Sciatic nerve (tissue), 2 donors: ENCODE measurements around the gene DENND4B. TPM values are rescaled to one million over a fixed set of nuclear protein-coding genes. Genes with fewer than 3 reads are reported as not detected.

Source experiments
- ATAC-seq: fragments of 200-7000 bp; cut with Tn5 transposase; one replicate; pipeline ENCODE4 v1.9.1; 2020; ENCODE audit warnings: mild to moderate bottlenecking, moderate library complexity
- DNase-seq: peaks from one replicate; pipeline ENCODE4 v3.0.0-alpha.2; 2020; ENCODE audit warnings: low spot score
- intact Hi-C: fragments of 100-400 bp; cut with DNase I; formaldehyde crosslinking; loops from one replicate; pipeline ENCODE4 v1.14.2; 2022
- total RNA-seq: library from RNA; stranded (reverse); fragmentation: NEBNext Ultra II Directional; extraction: Animal tissue kit (Norgen Biotek cat#: 25700); gene quantifications from one replicate; pipeline ENCODE4 v1.2.1, GENCODE V29; 2021
- donor health status: DM: no; HTN: no; CAD: no.
- donor health status: DM: no; HTN: no; CAD: no.

DENND4B gene
- total RNA-seq, 1 donor from 2014 or later, result 78.9 TPM

GRCh38 chr1:153973071-153973470, 26.6 kb upstream of the DENND4B start:
- DNase-seq, result no peak
- no peak for ATAC-seq
- intact Hi-C loops, result no loop called here

GRCh38 chr1:153970346-153970745, 23.8 kb upstream of the DENND4B start:
- ATAC-seq, result no peak
- intact Hi-C loops, result no loop called here
- no peak for DNase-seq

GRCh38 chr1:153968972-153969371, 22.5 kb upstream of the DENND4B start:
- intact Hi-C loops, result no loop called here
- DNase-seq (no peak), ATAC-seq (no peak)

GRCh38 chr1:153968408-153968807, 21.9 kb upstream of the DENND4B start:
- ATAC-seq (no peak), DNase-seq (no peak)
- intact Hi-C loops, result no loop called here

- intact Hi-C loops, result no loop called here
- DNase-seq, result no peak
Observed at GRCh38 chr1:153968000-153968363, 21.5 kb upstream of the DENND4B start.

GRCh38 chr1:153967107-153967999, 20.8 kb upstream of the DENND4B start, which contains the start of gene CREB3L4:
TSS of gene CREB3L4 (plus strand) at chr1:153967902. CDS start at chr1:153968526, 624 bp downstream.
- DNase-seq (peak; percentile 93), ATAC-seq (peak; percentile 93)
- intact Hi-C loops, result no loop called here

More at GRCh38 chr1:153968000-153968363, 21.5 kb upstream of the DENND4B start:
- no peak for ATAC-seq

- no peak for ATAC-seq
- DNase-seq, result peak; percentile 68
- intact Hi-C loops, result no loop called here
Observed at GRCh38 chr1:153963850-153964331, 17.4 kb upstream of the DENND4B start.

GRCh38 chr1:153963030-153963849, 16.7 kb upstream of the DENND4B start, which contains the start of gene SLC39A1:
TSS of gene SLC39A1 (minus strand) at chr1:153963537. CDS start at chr1:153962715, 822 bp downstream.
- intact Hi-C loops, result no loop called here

GRCh38 chr1:153962088-153963029, 15.8 kb upstream of the DENND4B start:
- DNase-seq, result no peak
- no peak for ATAC-seq
- intact Hi-C loops, result no loop called here

More at GRCh38 chr1:153963030-153963849, 16.7 kb upstream of the DENND4B start, which contains the start of gene SLC39A1:
- ATAC-seq (peak; percentile 90), DNase-seq (peak; percentile 100)

GRCh38 chr1:153961421-153961820, 14.9 kb upstream of the DENND4B start:
- DNase-seq, result no peak
- intact Hi-C loops, result no loop called here
- no peak for ATAC-seq

GRCh38 chr1:153960206-153960605, 13.7 kb upstream of the DENND4B start:
- ATAC-seq (no peak), DNase-seq (no peak)
- intact Hi-C loops, result no loop called here

GRCh38 chr1:153959454-153959853, 12.9 kb upstream of the DENND4B start:
- intact Hi-C loops, result no loop called here
- DNase-seq (no peak), ATAC-seq (no peak)

GRCh38 chr1:153958961-153959260, 12.4 kb upstream of the DENND4B start:
- intact Hi-C loops, result no loop called here
- no peak for ATAC-seq
- DNase-seq, result no peak

GRCh38 chr1:153958111-153958960, 11.8 kb upstream of the DENND4B start, which contains the start of gene CRTC2:
TSS of gene CRTC2 (minus strand) at chr1:153958612. CDS start at chr1:153958497, 115 bp downstream.
- DNase-seq, result peak; percentile 99
- intact Hi-C loops, result no loop called here
- ATAC-seq, result peak; percentile 94

GRCh38 chr1:153957744-153958110, 11.2 kb upstream of the DENND4B start:
- ATAC-seq (no peak), DNase-seq (no peak)
- intact Hi-C loops, result no loop called here

GRCh38 chr1:153956997-153957715, 10.6 kb upstream of the DENND4B start:
- ATAC-seq (no peak), DNase-seq (no peak)
- intact Hi-C loops, result no loop called here

GRCh38 chr1:153954826-153955225, 8.3 kb upstream of the DENND4B start:
- no peak for ATAC-seq
- intact Hi-C loops, result no loop called here

More at GRCh38 chr1:153954826-153955225, 8.3 kb upstream of the DENND4B start:
- no peak for DNase-seq
